Naive B cell (primary cell): Measurements from ENCODE around the gene RAD51B. TPM values are rescaled to one million over a fixed set of nuclear protein-coding genes. Genes with fewer than 3 reads are reported as not detected.
A peak's percentile ranks its signal among the peaks of the same experiment; 100 is the strongest.

Experiments used
- ATAC-seq, 2 donors: fragments of 150-1000 bp; cut with Tn5 transposase; 2 replicates each; pipeline ENCODE4 v1.10.0; 2021; ENCODE audit warnings: low read depth in 2 of 2, mild to moderate bottlenecking in 2 of 2, moderate library complexity in 2 of 2
- DNase-seq: peaks from one replicate; pipeline ENCODE4 v3.0.0; 2022
- H3K27ac Mint-ChIP-seq, 6 donors: one replicate each; pipeline ENCODE4 v1.8.0; 2020 to 2022; ENCODE audit warnings: mild to moderate bottlenecking in 6 of 6, mixed read lengths in 6 of 6, moderate library complexity in 5 of 6, inconsistent platforms in 2 of 6
- H3K27me3 Mint-ChIP-seq, 3 donors: one replicate each; pipeline ENCODE4 v1.8.0; 2021 to 2022; ENCODE audit warnings: mixed read lengths in 3 of 3, mild to moderate bottlenecking in 1 of 3
- H3K36me3 Mint-ChIP-seq, 2 donors: one replicate each; pipeline ENCODE4 v1.8.0; 2020 to 2022; ENCODE audit warnings: mixed read lengths in 2 of 2, inconsistent platforms in 1 of 2, mild to moderate bottlenecking in 1 of 2
- H3K4me1 Mint-ChIP-seq, 3 donors: one replicate each; pipeline ENCODE4 v1.8.0; 2020 to 2022; ENCODE audit warnings: mixed read lengths in 3 of 3, inconsistent platforms in 1 of 3, mild to moderate bottlenecking in 1 of 3, moderate library complexity in 1 of 3
- H3K4me3 Mint-ChIP-seq, 8 donors: one replicate each; pipeline ENCODE4 v1.8.0; 2020 to 2022; ENCODE audit warnings: mild to moderate bottlenecking in 8 of 8, mixed read lengths in 8 of 8, moderate library complexity in 8 of 8, inconsistent platforms in 2 of 8
- H3K9me3 Mint-ChIP-seq, 7 donors: one replicate each; pipeline ENCODE4 v1.8.0; 2020 to 2022; ENCODE audit warnings: mixed read lengths in 7 of 7, mild to moderate bottlenecking in 5 of 7, inconsistent platforms in 2 of 7, moderate library complexity in 1 of 7
- polyA plus RNA-seq, 6 donors: library from polyadenylated mRNA; unstranded; fragments of 300-500 nt; fragmentation: Illumina TruSeq; gene quantifications; one replicate each; pipeline ENCODE4 v1.2.3, GENCODE V29; 2021; ENCODE audit warnings: low read depth in 6 of 6

The RAD51B gene
- polyA plus RNA-seq, 6 donors from 2014 or later = 27.4 to 37.2 (median 31.8) TPM

- H3K4me1 Mint-ChIP-seq = peaks cover 56 to 83% (median 76%) of the 10 kb centered on the region in 3 donors
- ATAC-seq (no peak), DNase-seq (no peak)
- H3K36me3 Mint-ChIP-seq = no peaks in the 10 kb centered on the region
- no peaks in the 10 kb centered on the region for H3K27me3 Mint-ChIP-seq
- peaks cover 0 to 10% (median 2%) of the 10 kb centered on the region in 7 donors for H3K9me3 Mint-ChIP-seq
- H3K27ac Mint-ChIP-seq = peak overlapping the region; percentile 30 to 94 (median 84)
- H3K4me3 Mint-ChIP-seq = no peak overlapping the region
Observed at GRCh38 chr14:68375376-68375775, 555.8 kb downstream of the RAD51B start.

- H3K27me3 Mint-ChIP-seq = no peaks in the 10 kb centered on the region
- DNase-seq (no peak), ATAC-seq (no peak)
- H3K27ac Mint-ChIP-seq = peak overlapping the region in 5 of 6 donors; percentile 22 to 94 (median 88)
- H3K9me3 Mint-ChIP-seq = peaks cover 0 to 9% (median 0%) of the 10 kb centered on the region in 7 donors
- no peaks in the 10 kb centered on the region for H3K36me3 Mint-ChIP-seq
- peaks cover 54 to 77% (median 70%) of the 10 kb centered on the region in 3 donors for H3K4me1 Mint-ChIP-seq
- peak overlapping the region in 4 of 8 donors; percentile 8 to 52 (median 41) for H3K4me3 Mint-ChIP-seq
Observed at GRCh38 chr14:68376067-68376779, 556.6 kb downstream of the RAD51B start.

- H3K36me3 Mint-ChIP-seq = no peaks in the 10 kb centered on the region
- peak overlapping the region; percentile 31 to 97 (median 90) for H3K27ac Mint-ChIP-seq
- peak overlapping the region in 5 of 8 donors; percentile 52 to 88 (median 79) for H3K4me3 Mint-ChIP-seq
- peaks cover 0 to 8% (median 2%) of the 10 kb centered on the region in 7 donors for H3K9me3 Mint-ChIP-seq
- DNase-seq = no peak
- ATAC-seq = no peak
- H3K4me1 Mint-ChIP-seq = peaks cover 49 to 69% (median 62%) of the 10 kb centered on the region in 3 donors
- no peaks in the 10 kb centered on the region for H3K27me3 Mint-ChIP-seq
Observed at GRCh38 chr14:68377006-68377405, 557.4 kb downstream of the RAD51B start.

GRCh38 chr14:68377459-68377858 is 557.9 kb downstream of the RAD51B start:
- peaks cover 0 to 5% (median 2%) of the 10 kb centered on the region in 7 donors for H3K9me3 Mint-ChIP-seq
- peak overlapping the region; percentile 31 to 97 (median 90) for H3K27ac Mint-ChIP-seq
- H3K4me1 Mint-ChIP-seq = peaks cover 45 to 65% (median 58%) of the 10 kb centered on the region in 3 donors
- H3K36me3 Mint-ChIP-seq = no peaks in the 10 kb centered on the region
- DNase-seq (peak; percentile 55), ATAC-seq (peak; percentile 68 to 71)
- H3K4me3 Mint-ChIP-seq = peak overlapping the region in 7 of 8 donors; percentile 25 to 88 (median 79)
- H3K27me3 Mint-ChIP-seq = no peaks in the 10 kb centered on the region

- no peaks in the 10 kb centered on the region for H3K36me3 Mint-ChIP-seq
- H3K27ac Mint-ChIP-seq = peak overlapping the region in 5 of 6 donors; percentile 5 to 89 (median 69)
- peaks cover 0 to 5% (median 0%) of the 10 kb centered on the region in 7 donors for H3K9me3 Mint-ChIP-seq
- H3K4me3 Mint-ChIP-seq = no peak overlapping the region
- peaks cover 34 to 61% (median 48%) of the 10 kb centered on the region in 3 donors for H3K4me1 Mint-ChIP-seq
- no peak for ATAC-seq
- no peak for DNase-seq
- no peaks in the 10 kb centered on the region for H3K27me3 Mint-ChIP-seq
Observed at GRCh38 chr14:68379510-68380328, 560.1 kb downstream of the RAD51B start.

- Mint-ChIP-seq H3K4me1 (peaks cover 29 to 55% (median 42%) of the 10 kb centered on the region in 3 donors), H3K9me3 (peaks cover 0 to 5% (median 0%) of the 10 kb centered on the region in 7 donors), H3K36me3 (no peaks in the 10 kb centered on the region), H3K4me3 (no peak overlapping the region), H3K27ac (peak overlapping the region in 4 of 6 donors; percentile 10 to 89 (median 16)), H3K27me3 (no peaks in the 10 kb centered on the region)
- no peak for DNase-seq
- ATAC-seq = no peak
Observed at GRCh38 chr14:68380329-68380741, 560.8 kb downstream of the RAD51B start.

- DNase-seq (no peak), ATAC-seq (no peak)
- Mint-ChIP-seq H3K27me3 (no peaks in the 10 kb centered on the region), H3K36me3 (no peaks in the 10 kb centered on the region), H3K4me1 (peaks cover 16 to 44% (median 25%) of the 10 kb centered on the region in 3 donors), H3K9me3 (peaks cover 0 to 5% (median 0%) of the 10 kb centered on the region in 7 donors), H3K27ac (peak overlapping the region in 3 of 6 donors; percentile 7 to 34 (median 14)), H3K4me3 (no peak overlapping the region)
Observed at GRCh38 chr14:68384335-68384734, 564.8 kb downstream of the RAD51B start.

GRCh38 chr14:68384881-68385280 is 565.3 kb downstream of the RAD51B start:
- Mint-ChIP-seq H3K9me3 (peaks cover 0 to 5% (median 0%) of the 10 kb centered on the region in 7 donors), H3K36me3 (no peaks in the 10 kb centered on the region), H3K27ac (peak overlapping the region in 3 of 6 donors; percentile 33 to 35 (median 34)), H3K4me1 (peaks cover 16 to 42% (median 25%) of the 10 kb centered on the region in 3 donors), H3K4me3 (no peak overlapping the region), H3K27me3 (no peaks in the 10 kb centered on the region)
- DNase-seq (no peak), ATAC-seq (no peak)

- no peaks in the 10 kb centered on the region for H3K27me3 Mint-ChIP-seq
- no peaks in the 10 kb centered on the region for H3K36me3 Mint-ChIP-seq
- ATAC-seq = no peak
- DNase-seq = no peak
- H3K9me3 Mint-ChIP-seq = peaks cover 0 to 5% (median 0%) of the 10 kb centered on the region in 7 donors
- H3K4me1 Mint-ChIP-seq = peaks cover 25 to 38% (median 25%) of the 10 kb centered on the region in 3 donors
- H3K27ac Mint-ChIP-seq = peak overlapping the region in 1 of 6 donors; percentile 78
- H3K4me3 Mint-ChIP-seq = no peak overlapping the region
Observed at GRCh38 chr14:68386446-68386845, 566.9 kb downstream of the RAD51B start.

GRCh38 chr14:68386950-68387779 is 567.6 kb downstream of the RAD51B start:
- no peaks in the 10 kb centered on the region for H3K36me3 Mint-ChIP-seq
- no peak overlapping the region for H3K4me3 Mint-ChIP-seq
- DNase-seq (no peak), ATAC-seq (no peak)
- H3K27ac Mint-ChIP-seq = peak overlapping the region in 1 of 6 donors; percentile 16
- peaks cover 0 to 1% (median 0%) of the 10 kb centered on the region in 7 donors for H3K9me3 Mint-ChIP-seq
- H3K4me1 Mint-ChIP-seq = peaks cover 26 to 38% (median 26%) of the 10 kb centered on the region in 3 donors
- no peaks in the 10 kb centered on the region for H3K27me3 Mint-ChIP-seq

GRCh38 chr14:68389943-68390342 is 570.4 kb downstream of the RAD51B start:
- H3K4me1 Mint-ChIP-seq = peaks cover 41 to 48% (median 43%) of the 10 kb centered on the region in 3 donors
- H3K9me3 Mint-ChIP-seq = no peaks in the 10 kb centered on the region
- no peak for DNase-seq
- no peaks in the 10 kb centered on the region for H3K36me3 Mint-ChIP-seq
- ATAC-seq = no peak
- H3K27ac Mint-ChIP-seq = no peak overlapping the region
- no peak overlapping the region for H3K4me3 Mint-ChIP-seq
- no peaks in the 10 kb centered on the region for H3K27me3 Mint-ChIP-seq

- Mint-ChIP-seq H3K4me1 (peaks cover 47 to 54% (median 50%) of the 10 kb centered on the region in 3 donors), H3K27me3 (no peaks in the 10 kb centered on the region), H3K36me3 (no peaks in the 10 kb centered on the region), H3K27ac (no peak overlapping the region), H3K9me3 (no peaks in the 10 kb centered on the region), H3K4me3 (no peak overlapping the region)
- no peak for DNase-seq
- no peak for ATAC-seq
Observed at GRCh38 chr14:68390741-68391140, 571.2 kb downstream of the RAD51B start.
